ENCODE results near the gene NTSR2.

DNA sequence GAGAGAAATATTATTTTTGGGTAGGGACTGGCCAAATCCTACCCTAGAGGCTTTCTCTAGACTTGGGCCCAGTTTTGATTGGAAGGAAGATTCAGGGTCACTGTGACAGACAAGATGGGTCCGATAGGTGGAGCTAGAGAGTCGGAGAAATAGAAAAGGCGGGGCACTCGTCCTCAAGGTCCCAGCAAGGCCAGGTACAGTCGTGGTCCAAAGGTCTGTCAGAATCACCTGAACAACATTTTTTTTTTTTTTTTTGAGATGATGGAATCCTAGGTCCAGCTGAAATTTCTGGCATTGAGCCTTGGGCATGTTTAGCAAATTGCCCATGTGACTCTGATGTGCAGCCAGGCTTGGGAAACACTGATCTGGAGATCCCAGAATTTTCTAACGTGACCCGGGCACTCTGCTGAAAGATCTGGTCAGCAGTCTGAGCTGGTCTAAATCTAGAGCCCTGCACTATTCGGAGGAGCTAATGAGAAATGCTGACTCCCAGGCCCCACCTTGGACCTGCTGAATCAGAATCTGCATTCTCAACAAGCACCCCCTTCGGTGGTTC, 23.0 kb upstream of the NTSR2 start:
- TF ChIP-seq, protein P1, sequence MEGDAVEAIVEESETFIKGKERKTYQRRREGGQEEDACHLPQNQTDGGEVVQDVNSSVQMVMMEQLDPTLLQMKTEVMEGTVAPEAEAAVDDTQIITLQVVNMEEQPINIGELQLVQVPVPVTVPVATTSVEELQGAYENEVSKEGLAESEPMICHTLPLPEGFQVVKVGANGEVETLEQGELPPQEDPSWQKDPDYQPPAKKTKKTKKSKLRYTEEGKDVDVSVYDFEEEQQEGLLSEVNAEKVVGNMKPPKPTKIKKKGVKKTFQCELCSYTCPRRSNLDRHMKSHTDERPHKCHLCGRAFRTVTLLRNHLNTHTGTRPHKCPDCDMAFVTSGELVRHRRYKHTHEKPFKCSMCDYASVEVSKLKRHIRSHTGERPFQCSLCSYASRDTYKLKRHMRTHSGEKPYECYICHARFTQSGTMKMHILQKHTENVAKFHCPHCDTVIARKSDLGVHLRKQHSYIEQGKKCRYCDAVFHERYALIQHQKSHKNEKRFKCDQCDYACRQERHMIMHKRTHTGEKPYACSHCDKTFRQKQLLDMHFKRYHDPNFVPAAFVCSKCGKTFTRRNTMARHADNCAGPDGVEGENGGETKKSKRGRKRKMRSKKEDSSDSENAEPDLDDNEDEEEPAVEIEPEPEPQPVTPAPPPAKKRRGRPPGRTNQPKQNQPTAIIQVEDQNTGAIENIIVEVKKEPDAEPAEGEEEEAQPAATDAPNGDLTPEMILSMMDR (IDR thresholded peaks at IDR 0.05): peak; percentile 58 to 76
- no peak for TF ChIP-seq POLR2AphosphoS5 (IDR thresholded peaks at IDR 0.05)
- TF ChIP-seq POLR2A (IDR thresholded peaks at IDR 0.05): no peak
- no peak for TF ChIP-seq EP300 (IDR thresholded peaks at IDR 0.05)

Data from suprapubic skin (tissue), 4 donors.